DOHH2 (cell line): ENCODE data around the gene TRAF3.

Source experiments
- H3F3A ChIP-seq: fragments of 200-600 bp; sonication (generic), shearing (Covaris generic); 2 replicates; pipeline ENCODE4 v1.6.0; 2016; ENCODE audit warnings: antibody characterized with exemption, mild to moderate bottlenecking; ENCODE audit not compliant: control insufficient read depth, insufficient read depth
- H3K27ac ChIP-seq: fragments of 200-600 bp; sonication (generic); 2 replicates; pipeline ENCODE4 v1.5.1; 2014; ENCODE audit warnings: low read depth, mild to moderate bottlenecking, low read length, moderate library complexity
- H3K27me3 ChIP-seq: fragments of 200-600 bp; sonication (generic); 2 replicates; pipeline ENCODE4 v1.6.1; 2014; ENCODE audit warnings: mild to moderate bottlenecking, low read length, mixed read lengths; ENCODE audit not compliant: control insufficient read depth
- H3K36me3 ChIP-seq: fragments of 200-600 bp; sonication (generic); 2 replicates; pipeline ENCODE4 v1.6.1; 2014; ENCODE audit warnings: mild to moderate bottlenecking, low read length, moderate library complexity, mixed read lengths; ENCODE audit not compliant: control insufficient read depth
- H3K4me1 ChIP-seq: fragments of 200-600 bp; sonication (generic); 2 replicates; pipeline ENCODE4 v1.6.1; 2014; ENCODE audit warnings: mild to moderate bottlenecking, low read length, mixed read lengths; ENCODE audit not compliant: control insufficient read depth
- H3K4me2 ChIP-seq: fragments of 200-600 bp; sonication (generic); 2 replicates; pipeline ENCODE4 v1.6.0; 2014; ENCODE audit warnings: mild to moderate bottlenecking, low read length, moderate library complexity
- H3K4me3 ChIP-seq: fragments of 200-600 bp; sonication (generic); 2 replicates; pipeline ENCODE4 v1.5.1; 2014; ENCODE audit warnings: mild to moderate bottlenecking, low read length, mixed read lengths
- H3K79me2 ChIP-seq: fragments of 200-600 bp; sonication (generic); 2 replicates; pipeline ENCODE4 v1.6.1; 2014; ENCODE audit warnings: mild to moderate bottlenecking, low read length, mixed read lengths; ENCODE audit not compliant: control insufficient read depth
- H3K9me2 ChIP-seq: fragments of 200-600 bp; sonication (generic); replicated peaks from 2 replicates; pipeline ENCODE4 v1.6.1; 2014; ENCODE audit warnings: mild to moderate bottlenecking, low read length, mixed read lengths; ENCODE audit not compliant: control insufficient read depth
- H3K9me3 ChIP-seq: fragments of 200-600 bp; sonication (generic); 2 replicates; pipeline ENCODE4 v1.6.1; 2014; ENCODE audit warnings: antibody characterized with exemption, low read length, mixed read lengths; ENCODE audit not compliant: control insufficient read depth, insufficient read depth
- H4K20me1 ChIP-seq: fragments of 200-600 bp; sonication (generic); 2 replicates; pipeline ENCODE4 v1.6.0; 2014; ENCODE audit warnings: low read depth, mild to moderate bottlenecking, antibody characterized with exemption, low read length, moderate library complexity; ENCODE audit not compliant: control insufficient read depth, insufficient read depth
- EZH2phosphoT487 ChIP-seq: fragments of 200-600 bp; sonication (generic); IDR thresholded peaks from 2 replicates; pipeline ENCODE4 v1.6.1; 2017; ENCODE audit warnings: borderline replicate concordance, mild to moderate bottlenecking, antibody characterized with exemption, low read length, moderate library complexity, mixed read lengths
- TF ChIP-seq, protein P1 (sequence below): fragments of 200-600 bp; sonication (generic); IDR thresholded peaks from one replicate; pipeline ENCODE4 v1.5.1; 2014; ENCODE audit warnings: antibody characterized with exemption, mild to moderate bottlenecking, low read depth, low read length; ENCODE audit not compliant: poor library complexity, severe bottlenecking

The TRAF3 gene

DNA sequence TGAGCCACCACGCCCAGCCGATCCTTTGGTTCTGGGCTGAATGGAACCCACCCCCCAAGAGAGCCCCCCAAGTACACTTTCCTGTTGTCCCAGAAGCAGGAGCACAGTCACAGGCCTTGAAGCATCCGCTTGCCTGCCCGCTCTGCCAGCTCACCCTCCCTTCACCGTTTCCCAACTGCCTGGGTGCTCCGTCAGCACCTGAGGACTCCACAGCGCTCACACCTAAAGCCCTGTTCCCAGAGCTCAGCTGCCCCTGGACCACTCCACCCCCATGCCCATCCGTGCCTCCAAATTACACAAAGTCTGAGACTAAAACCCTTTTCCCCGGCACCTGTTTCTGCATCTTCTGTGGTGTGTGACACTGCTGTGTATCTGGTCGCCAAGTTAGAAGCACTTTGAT lies 44.3 kb upstream of the TRAF3 start:
- Histone ChIP-seq H3K36me3 (peaks cover 15% of the 10 kb centered on the region), H3K27ac (no peak overlapping the region), H3K4me1 (no peaks in the 10 kb centered on the region), H3K4me3 (no peak overlapping the region), H3K9me2 (no peaks in the 10 kb centered on the region), H3F3A (no peaks in the 10 kb centered on the region), H3K27me3 (no peaks in the 10 kb centered on the region), H3K4me2 (no peak overlapping the region), H3K9me3 (no peaks in the 10 kb centered on the region), H4K20me1 (no peaks in the 10 kb centered on the region), H3K79me2 (no peaks in the 10 kb centered on the region)
- TF ChIP-seq EZH2phosphoT487: no peak
- TF ChIP-seq, protein P1, sequence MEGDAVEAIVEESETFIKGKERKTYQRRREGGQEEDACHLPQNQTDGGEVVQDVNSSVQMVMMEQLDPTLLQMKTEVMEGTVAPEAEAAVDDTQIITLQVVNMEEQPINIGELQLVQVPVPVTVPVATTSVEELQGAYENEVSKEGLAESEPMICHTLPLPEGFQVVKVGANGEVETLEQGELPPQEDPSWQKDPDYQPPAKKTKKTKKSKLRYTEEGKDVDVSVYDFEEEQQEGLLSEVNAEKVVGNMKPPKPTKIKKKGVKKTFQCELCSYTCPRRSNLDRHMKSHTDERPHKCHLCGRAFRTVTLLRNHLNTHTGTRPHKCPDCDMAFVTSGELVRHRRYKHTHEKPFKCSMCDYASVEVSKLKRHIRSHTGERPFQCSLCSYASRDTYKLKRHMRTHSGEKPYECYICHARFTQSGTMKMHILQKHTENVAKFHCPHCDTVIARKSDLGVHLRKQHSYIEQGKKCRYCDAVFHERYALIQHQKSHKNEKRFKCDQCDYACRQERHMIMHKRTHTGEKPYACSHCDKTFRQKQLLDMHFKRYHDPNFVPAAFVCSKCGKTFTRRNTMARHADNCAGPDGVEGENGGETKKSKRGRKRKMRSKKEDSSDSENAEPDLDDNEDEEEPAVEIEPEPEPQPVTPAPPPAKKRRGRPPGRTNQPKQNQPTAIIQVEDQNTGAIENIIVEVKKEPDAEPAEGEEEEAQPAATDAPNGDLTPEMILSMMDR: no peak

DNA sequence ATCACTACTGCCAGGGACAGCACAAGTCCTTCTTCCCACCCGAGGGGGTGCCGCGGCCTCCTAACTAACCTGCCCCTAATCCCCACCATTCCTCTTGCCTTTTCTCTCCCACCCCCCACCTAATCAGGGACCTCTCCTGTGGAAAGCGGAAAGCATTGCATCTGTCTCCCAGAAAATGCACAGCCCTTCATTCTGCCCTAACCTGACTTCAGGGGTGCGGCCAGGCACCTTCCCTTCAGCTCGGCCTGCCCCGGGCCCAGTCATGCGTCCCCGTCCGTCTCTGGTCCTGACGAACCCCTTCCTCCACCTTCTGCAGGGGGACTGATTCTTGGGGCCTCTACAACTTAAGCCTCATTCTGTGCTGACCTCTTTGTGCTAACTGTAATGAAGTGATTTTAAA lies 43.9 kb upstream of the TRAF3 start:
- Histone ChIP-seq H4K20me1 (no peaks in the 10 kb centered on the region), H3K36me3 (peaks cover 11% of the 10 kb centered on the region), H3K4me2 (no peak overlapping the region), H3K9me2 (no peaks in the 10 kb centered on the region), H3K4me3 (no peak overlapping the region), H3K27ac (no peak overlapping the region), H3F3A (no peaks in the 10 kb centered on the region), H3K79me2 (no peaks in the 10 kb centered on the region), H3K4me1 (no peaks in the 10 kb centered on the region), H3K27me3 (no peaks in the 10 kb centered on the region), H3K9me3 (no peaks in the 10 kb centered on the region)
- no peak for TF ChIP-seq EZH2phosphoT487
- TF ChIP-seq, protein P1: no peak

DNA sequence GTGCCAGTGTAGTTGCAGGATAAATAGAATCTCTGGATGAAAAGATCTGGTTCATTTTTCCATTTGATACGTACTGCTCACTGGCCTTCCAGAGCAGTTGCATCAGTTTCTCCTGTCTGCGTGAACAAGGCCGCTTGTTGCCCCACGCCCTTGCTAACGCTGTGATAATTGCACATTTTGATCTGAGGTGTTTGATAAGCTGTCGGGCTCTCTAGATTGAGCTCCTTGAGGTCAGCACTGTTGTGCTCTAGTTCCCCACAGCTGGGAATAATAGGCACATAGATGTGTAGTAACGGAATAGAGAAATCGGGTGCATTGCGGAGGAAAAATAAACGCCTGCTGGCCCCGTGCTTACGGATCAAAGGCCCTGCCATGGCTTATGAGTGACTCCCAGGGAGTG lies 42.8 kb upstream of the TRAF3 start:
- H3K4me1 ChIP-seq: no peaks in the 10 kb centered on the region
- no peak for TF ChIP-seq EZH2phosphoT487
- TF ChIP-seq, protein P1: no peak
- H3K27me3 ChIP-seq: no peaks in the 10 kb centered on the region
- peaks cover 4% of the 10 kb centered on the region; the same call in 1 of the 2 replicates for H3K36me3 ChIP-seq
- H3K9me3 ChIP-seq: no peaks in the 10 kb centered on the region; the same call in 1 of the 2 replicates
- no peak overlapping the region for H3K27ac ChIP-seq
- H4K20me1 ChIP-seq: no peaks in the 10 kb centered on the region
- no peak overlapping the region for H3K4me3 ChIP-seq
- H3K9me2 ChIP-seq: no peaks in the 10 kb centered on the region
- H3F3A ChIP-seq: no peaks in the 10 kb centered on the region
- H3K79me2 ChIP-seq: no peaks in the 10 kb centered on the region
- H3K4me2 ChIP-seq: no peak overlapping the region
